Left colon (tissue), 2 donors: ENCODE data around the gene SLC6A19. TPM values are rescaled to one million over a fixed set of nuclear protein-coding genes. Genes with fewer than 3 reads are reported as not detected.
"Not testable (repeated sequence)": the region's sequence is repeated elsewhere in the genome, so short reads cannot be mapped to it uniquely, and the experiment has no call there.

ENCODE experiments used
- ATAC-seq: fragments of 200-7000 bp; cut with Tn5 transposase; one replicate; pipeline ENCODE4 v1.9.1; 2020; ENCODE audit warnings: mild to moderate bottlenecking, moderate library complexity
- DNase-seq, 2 donors: peaks; one replicate each; pipeline ENCODE4 v3.0.0-alpha.2; 2020
- intact Hi-C, 2 donors: fragments of 100-400 bp; cut with DNase I in 1 of 2; cut with micrococcal nuclease in 1 of 2; formaldehyde crosslinking; loops; one replicate each; pipeline versions ENCODE4 v1.11.2 to v1.14.0; 2022; cut with DNase I, micrococcal nuclease
- total RNA-seq, 2 donors: library from RNA; stranded (reverse); fragmentation: NEBNext Ultra II Directional; extraction: Animal tissue kit (Norgen Biotek cat#: 25700); gene quantifications; one replicate each; pipeline ENCODE4 v1.2.1, GENCODE V29; 2021
- donor health status: DM: no; HTN: no; CAD: no.
- donor health status: DM: yes; HTN: yes; CAD: no.

SLC6A19 gene
- total RNA-seq, 2 donors from 2014 or later, result 5.8 to 72.5 TPM

GRCh38 chr5:1265461-1266455 lies 64.4 kb downstream of the SLC6A19 start:
- intact Hi-C loops, result no loop called here
- DNase-seq (no peak), ATAC-seq (no peak)

- intact Hi-C loops, result no loop called here
Measured at GRCh38 chr5:1266791-1267190, 65.4 kb downstream of the SLC6A19 start.

GRCh38 chr5:1267464-1267863 lies 66.1 kb downstream of the SLC6A19 start:
- DNase-seq, ATAC-seq, intact Hi-C loops: not testable (repeated sequence)

More at GRCh38 chr5:1266791-1267190, 65.4 kb downstream of the SLC6A19 start:
- no peak for ATAC-seq
- DNase-seq, result no peak

DNA sequence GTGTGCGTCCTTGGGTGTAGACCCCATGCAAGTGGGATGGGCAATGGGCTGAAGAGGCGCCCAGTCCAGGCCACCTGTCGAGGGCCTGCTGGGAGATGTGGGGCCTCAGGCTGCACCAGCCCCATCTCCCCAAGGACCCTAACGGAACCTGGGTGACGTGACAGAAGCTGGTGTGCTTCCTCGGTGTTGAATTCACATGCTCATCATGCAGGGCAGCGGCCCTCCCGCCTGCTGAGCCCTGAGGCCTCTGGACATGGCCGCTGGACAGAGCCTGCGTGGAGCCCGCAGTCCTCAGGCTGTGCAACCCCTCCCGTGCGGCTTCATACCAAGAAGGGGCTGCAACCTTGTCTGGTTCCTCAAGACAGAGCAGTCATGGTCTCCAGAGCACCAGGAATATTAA lies 66.7 kb downstream of the SLC6A19 start:
- intact Hi-C loops, result no loop called here
- DNase-seq, result no peak
- no peak for ATAC-seq

DNA sequence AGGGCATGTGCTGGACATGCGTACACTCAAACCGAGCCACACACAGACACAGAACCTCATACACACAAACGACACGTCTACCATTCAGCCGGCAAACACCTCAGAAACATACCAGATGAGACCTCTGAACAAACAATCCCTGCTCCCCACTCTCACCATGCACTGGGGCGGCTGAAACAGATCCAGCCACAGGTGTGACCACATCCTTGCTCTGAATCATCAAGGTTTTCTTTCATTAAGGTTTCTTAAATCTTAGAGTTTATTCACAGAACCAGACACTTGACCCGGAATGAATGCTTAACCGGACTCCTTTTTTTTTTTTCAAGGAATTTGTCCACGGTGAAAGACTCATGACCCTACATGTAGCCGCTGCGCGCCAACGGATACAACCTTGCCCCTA lies 67.3 kb downstream of the SLC6A19 start:
- intact Hi-C loops, result no loop called here

GRCh38 chr5:1270426-1270825 lies 69.0 kb downstream of the SLC6A19 start:
- no peak for DNase-seq
- no peak for ATAC-seq
- intact Hi-C loops, result no loop called here

More for the DNA sequence above, 67.3 kb downstream of the SLC6A19 start:
- ATAC-seq, result no peak
- DNase-seq, result no peak

DNA sequence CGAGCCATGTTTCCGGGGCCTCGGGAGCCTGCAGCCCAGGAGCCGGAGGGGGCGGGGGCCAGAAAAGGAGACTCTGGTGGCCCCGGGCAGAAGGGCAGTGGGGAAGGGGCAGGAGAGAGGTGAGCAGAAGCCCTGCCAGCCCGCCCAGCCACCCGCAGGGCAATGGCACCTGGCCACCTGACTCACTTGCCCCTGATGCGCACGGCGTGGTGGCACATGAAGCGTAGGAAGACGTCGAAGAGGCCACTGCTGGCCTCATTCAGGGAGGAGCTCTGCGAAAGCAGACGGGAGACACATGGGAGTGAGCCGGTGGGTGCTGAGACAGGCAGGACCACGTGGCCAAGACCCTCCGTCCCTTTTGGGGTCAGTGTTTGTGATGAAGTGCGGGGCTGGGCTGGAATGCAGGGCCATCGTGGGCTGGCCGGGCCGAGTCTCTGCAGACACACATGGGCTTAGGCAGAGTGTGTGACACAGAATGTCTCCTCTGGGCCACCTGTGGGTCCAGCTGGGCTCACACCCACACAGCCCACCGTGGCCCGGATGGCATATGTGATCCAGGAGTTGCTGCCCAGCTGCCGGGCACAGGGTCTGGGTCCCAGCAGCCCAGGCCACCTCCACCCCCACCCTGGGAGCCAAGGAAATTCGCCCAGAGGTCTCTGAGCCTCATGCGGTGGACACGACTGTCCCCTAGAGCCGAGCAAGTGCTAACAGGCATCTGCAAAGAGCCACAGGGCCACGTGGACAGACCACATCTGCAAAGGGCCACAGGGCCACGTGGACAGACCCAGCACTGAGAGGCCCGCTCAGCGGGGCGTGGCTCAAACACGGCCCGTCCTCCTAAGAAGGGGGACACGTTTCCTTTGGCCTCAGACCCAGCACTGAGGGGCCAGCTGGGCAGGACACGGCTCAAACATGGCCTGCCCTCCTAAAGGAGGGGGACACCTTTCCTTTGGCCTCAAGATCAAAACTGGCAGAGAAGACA lies 69.8 kb downstream of the SLC6A19 start:
- no peak for DNase-seq
- ATAC-seq, result no peak
- intact Hi-C loops, result no loop called here

GRCh38 chr5:1272201-1272600 lies 70.8 kb downstream of the SLC6A19 start:
- intact Hi-C loops, result no loop called here
- no peak for DNase-seq
- ATAC-seq, result no peak

GRCh38 chr5:1273745-1274144 lies 72.3 kb downstream of the SLC6A19 start:
- DNase-seq (no peak), ATAC-seq (no peak)
- intact Hi-C loops, result no loop called here

GRCh38 chr5:1274471-1274870 lies 73.1 kb downstream of the SLC6A19 start:
- DNase-seq (no peak), ATAC-seq (no peak)
- intact Hi-C loops, result no loop called here

Other genes starting within 250 kb of the SLC6A19 start
- gene NKD2, start 192.8 kb upstream of the SLC6A19 start, total RNA-seq, result 1 to 10 TPM; 1.6 TPM
- 10 to 100 TPM; 70.4 to 88.3 TPM for gene SLC12A7, start 89.5 kb upstream of the SLC6A19 start, total RNA-seq
- under 1 TPM in 1 of 2 donors, not detected in 1; 0.11 TPM for gene SLC6A18, start 23.8 kb downstream of the SLC6A19 start, total RNA-seq
- gene TERT, start 93.5 kb downstream of the SLC6A19 start, total RNA-seq, result 1 to 10 TPM; 2.3 to 5.1 TPM
- gene CLPTM1L, start 143.5 kb downstream of the SLC6A19 start, total RNA-seq, result 100 to 1,000 TPM in 1 of 2 donors, 10 to 100 TPM in 1; 93.1 to 102 TPM
- gene SLC6A3, start 243.8 kb downstream of the SLC6A19 start, total RNA-seq, result not detected